Lower leg skin (tissue), 4 donors: ENCODE measurements around the gene NPTX2. TPM values are rescaled to one million over a fixed set of nuclear protein-coding genes. Genes with fewer than 3 reads are reported as not detected.

Experiments used
- DNase-seq, 2 donors: peaks; one replicate each; pipeline ENCODE4 v3.0.0-alpha.2; 2019; ENCODE audit warnings: low spot score in 2 of 2
- H3K4me3 ChIP-seq: fragments of 200-600 bp; sonication (generic); 2 replicates; pipeline ENCODE4 v1.5.1; 2017; ENCODE audit warnings: mild to moderate bottlenecking, low read depth; ENCODE audit not compliant: poor library complexity, severe bottlenecking
- CTCF ChIP-seq, 3 donors: fragments of 450-650 bp; IDR thresholded peaks; one replicate each; pipeline ENCODE4 v1.5.1; 2016; ENCODE audit warnings: antibody characterized with exemption in 3 of 3, mild to moderate bottlenecking in 3 of 3, moderate library complexity in 2 of 3
- POLR2A ChIP-seq, 2 donors: fragments of 450-650 bp; IDR thresholded peaks; one replicate each; pipeline ENCODE4 v1.6.1; 2016 to 2017; ENCODE audit warnings: antibody characterized with exemption in 2 of 2, mild to moderate bottlenecking in 1 of 2, moderate library complexity in 1 of 2
- WGBS, 2 donors: methylation state at CpG; one replicate each; pipeline ENCODE4 v1.1.5; 2018; 5-methylcytosine and 5-hydroxymethylcytosine counted together
- intact Hi-C: fragments of 100-400 bp; cut with DNase I; formaldehyde crosslinking; loops from one replicate; pipeline ENCODE4 v1.15.0; 2023; ENCODE audit warnings: low total_unique reads
- total RNA-seq, 4 donors: library from RNA; depleted of rRNA; stranded (reverse); fragments of >200 nt; gene quantifications; one replicate each; pipeline ENCODE4 v1.1.0, GENCODE V29; 2016

The NPTX2 gene
- total RNA-seq, 4 donors from 2014 or later, result 4.2 to 17.6 (median 10.2) TPM

- no peak for TF ChIP-seq CTCF (IDR thresholded peaks at IDR 0.05)
- no peak for TF ChIP-seq POLR2A (IDR thresholded peaks at IDR 0.05)
- no peak for DNase-seq
- no peak overlapping the region for H3K4me3 ChIP-seq
- intact Hi-C loops, result no loop called here
- WGBS, 2 donors, result 24 to 37% methylated on average over 27 of the region's 27 CpGs
Observed at GRCh38 chr7:98619450-98620321, 2.6 kb downstream of the NPTX2 start.

DNA sequence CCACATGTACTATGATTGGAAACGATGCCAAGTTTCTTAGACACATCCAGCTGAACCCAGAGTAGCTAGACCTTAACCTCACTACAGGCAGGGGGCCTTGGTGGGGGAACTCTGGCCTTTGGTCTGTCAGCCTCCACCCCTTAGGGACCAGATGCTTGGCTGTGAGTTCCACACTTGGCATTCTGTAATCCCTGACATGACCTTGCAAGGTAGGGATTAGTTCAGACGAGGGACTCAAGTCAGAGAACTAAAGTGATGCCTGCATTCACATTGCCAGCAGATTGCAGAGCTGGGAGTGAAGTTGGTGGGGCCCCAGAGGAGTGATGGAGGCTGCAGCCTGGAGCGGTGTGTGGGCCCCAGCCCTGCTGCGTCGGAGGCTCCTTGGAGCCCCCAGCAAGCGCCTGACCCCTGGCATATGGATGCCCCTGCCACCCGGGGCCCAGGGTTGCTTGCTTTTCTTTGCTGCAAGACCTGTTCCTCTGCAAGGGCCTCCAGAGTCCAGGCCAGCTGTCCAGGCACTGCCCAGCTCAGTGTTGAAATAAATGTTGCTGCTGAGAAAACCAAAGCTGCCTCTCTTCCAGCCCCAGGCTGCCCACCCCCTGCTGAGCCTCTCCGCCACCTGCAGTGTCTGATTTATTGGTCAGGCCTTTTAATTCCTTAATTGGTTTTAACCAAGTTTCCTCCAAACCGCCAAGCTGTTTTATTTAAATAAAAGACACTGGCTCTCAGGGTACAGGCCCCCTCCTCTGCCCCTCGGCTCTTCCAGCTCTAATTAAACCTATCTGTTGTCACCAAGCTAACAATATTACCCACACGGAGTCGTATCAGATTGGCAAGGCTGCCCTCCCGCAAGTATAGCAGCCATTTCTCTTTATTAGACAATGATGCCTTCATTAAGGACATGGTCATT, 4.7 kb downstream of the NPTX2 start:
- no peak overlapping the region for H3K4me3 ChIP-seq
- no peak for TF ChIP-seq CTCF (IDR thresholded peaks at IDR 0.05)
- TF ChIP-seq POLR2A (IDR thresholded peaks at IDR 0.05), result no peak
- no peak for DNase-seq
- WGBS, 2 donors, result 57 to 61% methylated on average over 13 of the region's 13 CpGs
- intact Hi-C loops, result no loop called here

DNA sequence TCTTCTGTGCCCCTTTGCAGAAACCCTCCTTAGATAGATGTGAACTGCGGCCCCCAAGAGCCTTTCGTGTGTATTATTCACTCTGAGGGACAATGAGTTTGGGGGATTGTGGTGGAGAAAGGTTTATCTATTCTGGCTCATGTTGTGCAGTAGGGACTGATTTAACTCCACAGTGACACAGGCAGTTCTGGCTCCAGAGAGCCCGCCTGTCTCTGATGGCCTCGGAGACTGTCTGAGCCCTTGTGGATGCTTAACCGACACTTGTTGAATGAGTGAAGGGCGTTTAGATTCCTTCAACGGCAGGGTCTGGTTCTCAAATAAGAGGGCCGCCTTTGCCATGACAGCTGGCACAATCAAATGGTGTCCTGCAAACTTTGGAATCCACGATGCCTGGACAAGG, 5.8 kb downstream of the NPTX2 start:
- TF ChIP-seq CTCF (IDR thresholded peaks at IDR 0.05), result no peak
- TF ChIP-seq POLR2A (IDR thresholded peaks at IDR 0.05), result no peak
- H3K4me3 ChIP-seq, result no peak overlapping the region
- intact Hi-C loops, result no loop called here
- no peak for DNase-seq
- WGBS, 2 donors, result 83 to 85% methylated on average over 9 of the region's 9 CpGs

GRCh38 chr7:98624846-98625420, 7.8 kb downstream of the NPTX2 start:
- H3K4me3 ChIP-seq, result no peak overlapping the region
- intact Hi-C loops, result no loop called here
- WGBS, 2 donors, result 93 to 94% methylated on average over 26 of the region's 28 CpGs
- DNase-seq, result peak in 1 of 2 donors; percentile 76
- no peak for TF ChIP-seq CTCF (IDR thresholded peaks at IDR 0.05)
- TF ChIP-seq POLR2A (IDR thresholded peaks at IDR 0.05), result no peak

- TF ChIP-seq POLR2A (IDR thresholded peaks at IDR 0.05) (no peak), CTCF (IDR thresholded peaks at IDR 0.05) (no peak)
- 56 to 62% methylated on average over 35 of the region's 35 CpGs for WGBS, 2 donors
- intact Hi-C loops, result no loop called here
- DNase-seq, result peak in 1 of 2 donors; percentile 77
- H3K4me3 ChIP-seq, result no peak overlapping the region
Observed at GRCh38 chr7:98626460-98627412, 9.7 kb downstream of the NPTX2 start.
